Measurements from ENCODE around the gene FILIP1L.

Gene FILIP1L

GRCh38 chr3:100144255-100144866, 30.1 kb upstream of the FILIP1L start:
- Histone ChIP-seq H3K9me3 (ENCODE audit: control insufficient read depth, low read length) (peaks cover 3% of the 10 kb centered on the region), H3K79me2 (no peaks in the 10 kb centered on the region), H3K9ac (no peak overlapping the region), H3K36me3 (ENCODE audit: control insufficient read depth, insufficient read depth, low read length) (no peaks in the 10 kb centered on the region), H3K27me3 (ENCODE audit: control insufficient read depth, insufficient read depth, low read length) (no peaks in the 10 kb centered on the region), H3K4me3 (ENCODE audit: low read depth, low read length) (no peak overlapping the region), H3K4me2 (ENCODE audit: low read length) (no peak overlapping the region), H3K4me1 (peaks cover under 1% of the 10 kb centered on the region), H3K27ac (no peak overlapping the region), H2AFZ (no peak overlapping the region)
- TF ChIP-seq, protein P1, sequence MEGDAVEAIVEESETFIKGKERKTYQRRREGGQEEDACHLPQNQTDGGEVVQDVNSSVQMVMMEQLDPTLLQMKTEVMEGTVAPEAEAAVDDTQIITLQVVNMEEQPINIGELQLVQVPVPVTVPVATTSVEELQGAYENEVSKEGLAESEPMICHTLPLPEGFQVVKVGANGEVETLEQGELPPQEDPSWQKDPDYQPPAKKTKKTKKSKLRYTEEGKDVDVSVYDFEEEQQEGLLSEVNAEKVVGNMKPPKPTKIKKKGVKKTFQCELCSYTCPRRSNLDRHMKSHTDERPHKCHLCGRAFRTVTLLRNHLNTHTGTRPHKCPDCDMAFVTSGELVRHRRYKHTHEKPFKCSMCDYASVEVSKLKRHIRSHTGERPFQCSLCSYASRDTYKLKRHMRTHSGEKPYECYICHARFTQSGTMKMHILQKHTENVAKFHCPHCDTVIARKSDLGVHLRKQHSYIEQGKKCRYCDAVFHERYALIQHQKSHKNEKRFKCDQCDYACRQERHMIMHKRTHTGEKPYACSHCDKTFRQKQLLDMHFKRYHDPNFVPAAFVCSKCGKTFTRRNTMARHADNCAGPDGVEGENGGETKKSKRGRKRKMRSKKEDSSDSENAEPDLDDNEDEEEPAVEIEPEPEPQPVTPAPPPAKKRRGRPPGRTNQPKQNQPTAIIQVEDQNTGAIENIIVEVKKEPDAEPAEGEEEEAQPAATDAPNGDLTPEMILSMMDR (IDR thresholded peaks at IDR 0.05) = no peak

DNA sequence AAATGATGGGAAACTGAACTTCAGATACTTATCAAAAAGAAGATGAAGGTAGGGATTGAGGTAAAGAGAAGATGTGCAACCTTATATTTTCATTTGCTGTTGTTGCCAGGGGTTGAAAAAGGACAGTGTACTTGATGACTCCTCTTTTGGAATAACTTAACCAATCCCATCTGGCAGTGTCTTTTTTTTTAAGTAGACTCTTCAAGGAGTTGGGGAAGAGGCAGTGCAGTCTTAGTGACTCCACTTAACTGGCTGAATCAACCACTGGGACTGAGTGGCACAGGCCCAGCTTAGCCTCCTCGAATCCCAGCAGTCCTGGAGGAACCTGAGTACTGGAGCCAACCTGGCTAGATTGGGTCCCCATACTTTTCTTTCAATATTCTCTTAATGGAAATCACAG, 27.3 kb upstream of the FILIP1L start:
- no peak overlapping the region for H3K4me3 ChIP-seq (ENCODE audit: low read depth, low read length)
- no peak overlapping the region for H3K4me2 ChIP-seq (ENCODE audit: low read length)
- H3K27me3 ChIP-seq (ENCODE audit: control insufficient read depth, insufficient read depth, low read length) = no peaks in the 10 kb centered on the region
- no peaks in the 10 kb centered on the region for H3K36me3 ChIP-seq (ENCODE audit: control insufficient read depth, insufficient read depth, low read length)
- H2AFZ ChIP-seq = no peak overlapping the region
- no peaks in the 10 kb centered on the region for H3K4me1 ChIP-seq
- no peaks in the 10 kb centered on the region for H3K79me2 ChIP-seq
- TF ChIP-seq, protein P1 (IDR thresholded peaks at IDR 0.05) = no peak
- no peak overlapping the region for H3K27ac ChIP-seq
- peaks cover 3% of the 10 kb centered on the region for H3K9me3 ChIP-seq (ENCODE audit: control insufficient read depth, low read length)
- H3K9ac ChIP-seq = no peak overlapping the region

- no peak overlapping the region for H2AFZ ChIP-seq
- no peaks in the 10 kb centered on the region for H3K4me1 ChIP-seq
- peaks cover 3% of the 10 kb centered on the region for H3K9me3 ChIP-seq (ENCODE audit: control insufficient read depth, low read length)
- H3K79me2 ChIP-seq = no peaks in the 10 kb centered on the region
- no peak overlapping the region for H3K27ac ChIP-seq
- no peaks in the 10 kb centered on the region for H3K27me3 ChIP-seq (ENCODE audit: control insufficient read depth, insufficient read depth, low read length)
- TF ChIP-seq, protein P1 (IDR thresholded peaks at IDR 0.05) = no peak
- no peak overlapping the region for H3K4me2 ChIP-seq (ENCODE audit: low read length)
- H3K9ac ChIP-seq = no peak overlapping the region
- H3K4me3 ChIP-seq (ENCODE audit: low read depth, low read length) = no peak overlapping the region
- H3K36me3 ChIP-seq (ENCODE audit: control insufficient read depth, insufficient read depth, low read length) = no peaks in the 10 kb centered on the region
Observed at GRCh38 chr3:100140976-100141375, 26.7 kb upstream of the FILIP1L start.

DNA sequence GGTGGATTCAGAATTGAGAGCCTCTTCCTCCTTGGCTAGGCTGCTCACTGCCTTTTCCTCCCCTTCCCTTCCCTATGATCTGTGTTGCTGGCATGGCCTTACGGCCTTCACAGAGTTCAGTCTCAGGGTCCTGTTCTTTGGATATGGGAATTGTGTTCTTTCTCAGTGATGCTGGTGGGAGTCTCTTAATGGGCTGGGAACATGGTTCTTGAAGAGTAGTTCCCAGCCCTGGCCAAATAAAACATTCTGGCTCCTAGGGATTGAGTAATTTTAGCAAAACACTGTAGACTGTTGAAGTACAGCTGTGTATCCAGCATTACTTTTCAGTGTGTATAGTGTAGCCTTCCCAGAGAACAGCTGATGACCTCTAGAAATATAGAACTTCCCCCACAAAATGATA, 22.6 kb upstream of the FILIP1L start:
- no peaks in the 10 kb centered on the region for H3K9me3 ChIP-seq (ENCODE audit: control insufficient read depth, low read length)
- H3K79me2 ChIP-seq = no peaks in the 10 kb centered on the region
- H3K4me3 ChIP-seq (ENCODE audit: low read depth, low read length) = no peak overlapping the region
- H3K9ac ChIP-seq = no peak overlapping the region
- H3K4me1 ChIP-seq = no peaks in the 10 kb centered on the region
- peak overlapping the region; percentile 45 for H3K27ac ChIP-seq
- H2AFZ ChIP-seq = no peak overlapping the region
- no peaks in the 10 kb centered on the region for H3K27me3 ChIP-seq (ENCODE audit: control insufficient read depth, insufficient read depth, low read length)
- TF ChIP-seq, protein P1 (IDR thresholded peaks at IDR 0.05) = no peak
- no peaks in the 10 kb centered on the region for H3K36me3 ChIP-seq (ENCODE audit: control insufficient read depth, insufficient read depth, low read length)
- H3K4me2 ChIP-seq (ENCODE audit: low read length) = no peak overlapping the region

DNA sequence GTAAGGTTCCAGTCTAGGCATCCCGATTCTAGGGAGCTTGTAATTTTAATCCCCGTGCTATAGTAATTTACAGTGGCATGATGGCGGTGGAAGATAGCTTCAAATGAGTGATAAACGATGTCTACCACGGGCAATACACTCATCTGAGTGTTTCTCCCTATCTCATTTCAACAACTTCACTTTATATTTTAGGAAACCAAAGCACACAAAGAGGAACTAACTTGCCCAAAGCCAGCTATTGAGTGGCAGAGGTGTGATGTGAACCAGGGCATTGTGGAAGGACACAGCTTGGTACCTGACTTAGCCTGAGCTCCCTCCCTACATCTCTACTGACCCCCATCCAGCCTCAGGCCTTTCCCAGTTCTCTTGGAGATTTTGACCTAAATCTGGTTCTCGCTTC, 16.9 kb upstream of the FILIP1L start:
- Histone ChIP-seq H3K4me1 (no peaks in the 10 kb centered on the region), H3K27ac (no peak overlapping the region), H3K36me3 (ENCODE audit: control insufficient read depth, insufficient read depth, low read length) (no peaks in the 10 kb centered on the region), H3K9me3 (ENCODE audit: control insufficient read depth, low read length) (no peaks in the 10 kb centered on the region), H3K27me3 (ENCODE audit: control insufficient read depth, insufficient read depth, low read length) (no peaks in the 10 kb centered on the region), H3K79me2 (no peaks in the 10 kb centered on the region), H3K9ac (no peak overlapping the region), H3K4me2 (ENCODE audit: low read length) (no peak overlapping the region), H2AFZ (no peak overlapping the region), H3K4me3 (ENCODE audit: low read depth, low read length) (no peak overlapping the region)
- TF ChIP-seq, protein P1 (IDR thresholded peaks at IDR 0.05) = no peak

Data from parathyroid adenoma (tissue), 2 donors.